ENCODE data around the gene PEX11A.

DNA sequence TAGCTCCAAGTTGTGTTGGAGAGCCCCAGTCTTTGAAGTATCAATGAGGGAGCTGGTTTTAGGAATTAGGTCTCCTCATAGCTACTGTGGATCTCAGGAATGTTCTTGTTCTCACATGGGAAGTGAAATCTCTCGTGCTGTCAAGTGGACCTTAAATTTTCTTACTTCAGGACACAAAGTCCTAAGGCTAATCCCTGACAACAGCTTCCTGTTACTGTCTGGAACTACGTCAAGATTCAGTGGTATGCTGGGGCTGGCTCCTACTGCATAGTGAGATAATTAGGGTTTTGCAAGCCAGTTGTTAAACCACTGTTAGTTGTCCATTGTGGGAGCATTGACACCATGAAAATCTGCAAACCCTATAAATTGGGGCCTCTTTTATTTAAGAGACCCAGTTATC, 37.7 kb upstream of the PEX11A start:
- TF ChIP-seq ZNF114 (tag by site-specific recombination; IDR thresholded peaks at IDR 0.05) (no peak), ATF2 (tag by site-specific recombination; IDR thresholded peaks at IDR 0.05; ENCODE audit: low read depth) (no peak), ZBTB17 (tag by site-specific recombination; IDR thresholded peaks at IDR 0.05) (no peak), ZNF280D (tag by site-specific recombination; IDR thresholded peaks at IDR 0.05) (no peak), ZNF121 (tag by site-specific recombination; IDR thresholded peaks at IDR 0.05) (no peak), HOXD13 (CRISPR knock-in tag; IDR thresholded peaks at IDR 0.05; ENCODE audit: borderline replicate concordance) (no peak), ZNF777 (tag by site-specific recombination; IDR thresholded peaks at IDR 0.05; ENCODE audit: borderline replicate concordance) (no peak)
- TF ChIP-seq, protein P1, sequence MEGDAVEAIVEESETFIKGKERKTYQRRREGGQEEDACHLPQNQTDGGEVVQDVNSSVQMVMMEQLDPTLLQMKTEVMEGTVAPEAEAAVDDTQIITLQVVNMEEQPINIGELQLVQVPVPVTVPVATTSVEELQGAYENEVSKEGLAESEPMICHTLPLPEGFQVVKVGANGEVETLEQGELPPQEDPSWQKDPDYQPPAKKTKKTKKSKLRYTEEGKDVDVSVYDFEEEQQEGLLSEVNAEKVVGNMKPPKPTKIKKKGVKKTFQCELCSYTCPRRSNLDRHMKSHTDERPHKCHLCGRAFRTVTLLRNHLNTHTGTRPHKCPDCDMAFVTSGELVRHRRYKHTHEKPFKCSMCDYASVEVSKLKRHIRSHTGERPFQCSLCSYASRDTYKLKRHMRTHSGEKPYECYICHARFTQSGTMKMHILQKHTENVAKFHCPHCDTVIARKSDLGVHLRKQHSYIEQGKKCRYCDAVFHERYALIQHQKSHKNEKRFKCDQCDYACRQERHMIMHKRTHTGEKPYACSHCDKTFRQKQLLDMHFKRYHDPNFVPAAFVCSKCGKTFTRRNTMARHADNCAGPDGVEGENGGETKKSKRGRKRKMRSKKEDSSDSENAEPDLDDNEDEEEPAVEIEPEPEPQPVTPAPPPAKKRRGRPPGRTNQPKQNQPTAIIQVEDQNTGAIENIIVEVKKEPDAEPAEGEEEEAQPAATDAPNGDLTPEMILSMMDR (tag by site-specific recombination; IDR thresholded peaks at IDR 0.05) = no peak

Measured in HEK293 (cell line).